ENCODE measurements around the gene ZNF385B.

ZNF385B gene

DNA sequence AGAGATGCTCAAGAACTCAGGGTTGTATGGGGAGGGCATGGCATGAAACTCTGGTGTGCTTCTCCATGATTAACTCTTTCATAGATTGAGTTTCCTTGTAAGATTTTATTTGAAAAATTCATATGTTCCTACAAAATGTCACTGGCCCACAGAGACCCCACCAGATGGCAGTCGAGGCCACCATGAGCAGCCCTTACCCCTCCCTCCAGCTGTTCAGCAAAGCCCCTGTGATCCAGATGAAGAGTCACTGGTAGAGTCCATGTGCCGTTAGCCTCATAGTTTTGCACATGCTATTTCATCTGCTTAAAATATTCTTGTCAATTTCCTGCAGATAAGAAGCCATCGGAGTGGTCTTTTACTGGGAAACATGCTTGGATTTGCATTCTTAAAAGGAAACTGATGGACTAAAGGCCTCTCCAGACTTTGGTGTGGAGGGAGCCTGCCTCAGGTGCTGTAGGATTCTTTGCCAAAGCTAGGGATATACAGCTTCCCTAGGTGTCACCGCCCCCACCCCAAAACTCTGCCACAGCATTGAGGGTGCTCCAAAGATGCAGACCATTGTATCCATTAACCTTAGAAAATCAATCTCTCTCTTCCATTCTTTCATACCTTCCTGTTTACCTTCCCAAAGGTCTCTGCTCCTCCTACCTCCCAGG, 18.8 kb downstream of the ZNF385B start:
- ChIA-PET POLR2A (no interaction called here), CTCF (interaction anchor here (0.6 to 1.6 kb wide), 9 partner anchors 8 to 234 kb away, joined by 3 to 7 read pairs (median 5); no protein-coding TSS in a partner anchor)
- Histone ChIP-seq H3K4me3 (ENCODE audit: low read depth, low read length) (no peak overlapping the region), H3K36me3 (ENCODE audit: control insufficient read depth in 2 of 2, insufficient read depth in 1 of 2, low read length in 2 of 2) (no peaks in the 10 kb centered on the region), H3K27ac (ENCODE audit: extremely low read depth, low read depth, low read length) (no peak overlapping the region), H3K4me1 (ENCODE audit: control insufficient read depth, insufficient read depth, low read length) (no peaks in the 10 kb centered on the region), H3K9me3 (ENCODE audit: control insufficient read depth, insufficient read depth, low read depth, low read length) (no peaks in the 10 kb centered on the region)
- no peak for TF ChIP-seq ZBTB8A (tag by site-specific recombination; IDR thresholded peaks at IDR 0.05)
- no peak for TF ChIP-seq ZNF791 (tag by site-specific recombination; IDR thresholded peaks at IDR 0.05)
- TF ChIP-seq ZNF654 (tag by site-specific recombination; IDR thresholded peaks at IDR 0.05; ENCODE audit: low read depth), result peak; percentile 52
- TF ChIP-seq, protein P1, sequence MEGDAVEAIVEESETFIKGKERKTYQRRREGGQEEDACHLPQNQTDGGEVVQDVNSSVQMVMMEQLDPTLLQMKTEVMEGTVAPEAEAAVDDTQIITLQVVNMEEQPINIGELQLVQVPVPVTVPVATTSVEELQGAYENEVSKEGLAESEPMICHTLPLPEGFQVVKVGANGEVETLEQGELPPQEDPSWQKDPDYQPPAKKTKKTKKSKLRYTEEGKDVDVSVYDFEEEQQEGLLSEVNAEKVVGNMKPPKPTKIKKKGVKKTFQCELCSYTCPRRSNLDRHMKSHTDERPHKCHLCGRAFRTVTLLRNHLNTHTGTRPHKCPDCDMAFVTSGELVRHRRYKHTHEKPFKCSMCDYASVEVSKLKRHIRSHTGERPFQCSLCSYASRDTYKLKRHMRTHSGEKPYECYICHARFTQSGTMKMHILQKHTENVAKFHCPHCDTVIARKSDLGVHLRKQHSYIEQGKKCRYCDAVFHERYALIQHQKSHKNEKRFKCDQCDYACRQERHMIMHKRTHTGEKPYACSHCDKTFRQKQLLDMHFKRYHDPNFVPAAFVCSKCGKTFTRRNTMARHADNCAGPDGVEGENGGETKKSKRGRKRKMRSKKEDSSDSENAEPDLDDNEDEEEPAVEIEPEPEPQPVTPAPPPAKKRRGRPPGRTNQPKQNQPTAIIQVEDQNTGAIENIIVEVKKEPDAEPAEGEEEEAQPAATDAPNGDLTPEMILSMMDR (tag by site-specific recombination; IDR thresholded peaks at IDR 0.05), result peak; percentile 64
- no peak for TF ChIP-seq HOXC10 (CRISPR knock-in tag; IDR thresholded peaks at IDR 0.05)
- TF ChIP-seq ZNF830 (tag by site-specific recombination; IDR thresholded peaks at IDR 0.05; ENCODE audit: low read depth), result no peak
- no peak for TF ChIP-seq RBAK (tag by site-specific recombination; IDR thresholded peaks at IDR 0.05)
- TF ChIP-seq, protein P2, sequence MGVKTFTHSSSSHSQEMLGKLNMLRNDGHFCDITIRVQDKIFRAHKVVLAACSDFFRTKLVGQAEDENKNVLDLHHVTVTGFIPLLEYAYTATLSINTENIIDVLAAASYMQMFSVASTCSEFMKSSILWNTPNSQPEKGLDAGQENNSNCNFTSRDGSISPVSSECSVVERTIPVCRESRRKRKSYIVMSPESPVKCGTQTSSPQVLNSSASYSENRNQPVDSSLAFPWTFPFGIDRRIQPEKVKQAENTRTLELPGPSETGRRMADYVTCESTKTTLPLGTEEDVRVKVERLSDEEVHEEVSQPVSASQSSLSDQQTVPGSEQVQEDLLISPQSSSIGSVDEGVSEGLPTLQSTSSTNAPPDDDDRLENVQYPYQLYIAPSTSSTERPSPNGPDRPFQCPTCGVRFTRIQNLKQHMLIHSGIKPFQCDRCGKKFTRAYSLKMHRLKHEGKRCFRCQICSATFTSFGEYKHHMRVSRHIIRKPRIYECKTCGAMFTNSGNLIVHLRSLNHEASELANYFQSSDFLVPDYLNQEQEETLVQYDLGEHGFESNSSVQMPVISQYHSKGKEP (tag by site-specific recombination; IDR thresholded peaks at IDR 0.05), result no peak
- no peak for TF ChIP-seq ZNF629 (tag by site-specific recombination; IDR thresholded peaks at IDR 0.05)
- no peak for TF ChIP-seq ZNF223 (tag by site-specific recombination; IDR thresholded peaks at IDR 0.05)

DNA sequence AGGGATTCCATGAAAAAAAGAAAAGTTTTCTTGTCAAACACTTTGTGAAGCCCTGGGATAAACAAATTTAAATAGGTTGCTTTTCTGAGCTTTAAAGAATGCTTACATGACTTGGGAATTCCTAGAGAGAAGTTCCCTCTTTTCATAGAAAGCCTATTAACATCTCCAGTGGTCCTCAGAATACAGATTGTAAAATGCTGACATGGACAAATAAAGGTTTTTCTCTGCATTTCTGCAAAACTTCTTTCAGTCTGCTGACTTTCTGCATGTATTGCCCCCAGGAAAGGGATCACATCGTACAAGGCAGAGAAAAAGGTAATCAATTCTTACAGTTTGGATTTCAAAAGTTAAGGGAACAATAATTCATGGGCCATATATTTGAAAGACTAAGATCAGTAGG, 20.6 kb downstream of the ZNF385B start:
- ChIA-PET POLR2A (no interaction called here), CTCF (interaction anchor here (0.7 to 2.1 kb wide), 4 partner anchors 13 to 237 kb away, joined by 3 to 6 read pairs (median 4); no protein-coding TSS in a partner anchor)
- TF ChIP-seq, protein P3, sequence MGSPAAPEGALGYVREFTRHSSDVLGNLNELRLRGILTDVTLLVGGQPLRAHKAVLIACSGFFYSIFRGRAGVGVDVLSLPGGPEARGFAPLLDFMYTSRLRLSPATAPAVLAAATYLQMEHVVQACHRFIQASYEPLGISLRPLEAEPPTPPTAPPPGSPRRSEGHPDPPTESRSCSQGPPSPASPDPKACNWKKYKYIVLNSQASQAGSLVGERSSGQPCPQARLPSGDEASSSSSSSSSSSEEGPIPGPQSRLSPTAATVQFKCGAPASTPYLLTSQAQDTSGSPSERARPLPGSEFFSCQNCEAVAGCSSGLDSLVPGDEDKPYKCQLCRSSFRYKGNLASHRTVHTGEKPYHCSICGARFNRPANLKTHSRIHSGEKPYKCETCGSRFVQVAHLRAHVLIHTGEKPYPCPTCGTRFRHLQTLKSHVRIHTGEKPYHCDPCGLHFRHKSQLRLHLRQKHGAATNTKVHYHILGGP (tag by site-specific recombination; IDR thresholded peaks at IDR 0.05), result 0 out of 2 replicates have a peak, but pooled peaks have one; percentile 9
- no peak for TF ChIP-seq ZNF404 (tag by site-specific recombination; IDR thresholded peaks at IDR 0.05)
- H3K4me1 ChIP-seq (ENCODE audit: control insufficient read depth, insufficient read depth, low read length), result 0 out of 2 replicates have a peak, but pooled peaks cover 6% of the 10 kb centered on the region
- no peaks in the 10 kb centered on the region for H3K9me3 ChIP-seq (ENCODE audit: control insufficient read depth, insufficient read depth, low read depth, low read length)
- H3K4me3 ChIP-seq (ENCODE audit: low read depth, low read length), result no peak overlapping the region
- H3K27ac ChIP-seq (ENCODE audit: extremely low read depth, low read depth, low read length), result no peak overlapping the region
- no peaks in the 10 kb centered on the region for H3K36me3 ChIP-seq (ENCODE audit: control insufficient read depth in 2 of 2, insufficient read depth in 1 of 2, low read length in 2 of 2)

DNA sequence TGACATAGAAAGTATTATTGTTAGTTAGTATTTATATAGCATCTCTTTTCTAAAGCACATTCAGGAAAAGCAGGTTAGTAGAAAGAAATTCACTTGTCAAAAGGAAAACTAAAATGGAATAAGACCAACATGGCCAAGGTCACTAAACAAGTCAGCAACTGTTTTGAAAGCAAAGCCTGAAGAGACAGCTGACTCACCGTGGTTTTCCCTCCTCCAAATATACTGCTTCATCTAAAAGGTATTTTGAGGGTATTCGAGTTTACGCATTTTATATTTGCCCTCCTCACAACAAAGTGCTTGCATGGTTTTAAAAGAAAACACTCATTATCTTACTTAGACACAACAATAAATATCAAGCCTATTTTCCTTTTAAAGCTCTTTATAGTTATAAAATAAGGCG, 24.0 kb downstream of the ZNF385B start:
- POLR2A ChIA-PET, result no interaction called here
- Histone ChIP-seq H3K4me1 (ENCODE audit: control insufficient read depth, insufficient read depth, low read length) (0 out of 2 replicates have a peak, but pooled peaks cover 6% of the 10 kb centered on the region), H3K27ac (ENCODE audit: extremely low read depth, low read depth, low read length) (no peak overlapping the region), H3K4me3 (ENCODE audit: low read depth, low read length) (no peak overlapping the region), H3K9me3 (ENCODE audit: control insufficient read depth, insufficient read depth, low read depth, low read length) (no peaks in the 10 kb centered on the region), H3K36me3 (ENCODE audit: control insufficient read depth in 2 of 2, insufficient read depth in 1 of 2, low read length in 2 of 2) (no peaks in the 10 kb centered on the region)
- CTCF ChIA-PET, result interaction anchor here (0.6 to 0.7 kb wide), 2 partner anchors 11 to 33 kb away, joined by 3 to 4 read pairs; no protein-coding TSS in a partner anchor
- TF ChIP-seq, protein P4, sequence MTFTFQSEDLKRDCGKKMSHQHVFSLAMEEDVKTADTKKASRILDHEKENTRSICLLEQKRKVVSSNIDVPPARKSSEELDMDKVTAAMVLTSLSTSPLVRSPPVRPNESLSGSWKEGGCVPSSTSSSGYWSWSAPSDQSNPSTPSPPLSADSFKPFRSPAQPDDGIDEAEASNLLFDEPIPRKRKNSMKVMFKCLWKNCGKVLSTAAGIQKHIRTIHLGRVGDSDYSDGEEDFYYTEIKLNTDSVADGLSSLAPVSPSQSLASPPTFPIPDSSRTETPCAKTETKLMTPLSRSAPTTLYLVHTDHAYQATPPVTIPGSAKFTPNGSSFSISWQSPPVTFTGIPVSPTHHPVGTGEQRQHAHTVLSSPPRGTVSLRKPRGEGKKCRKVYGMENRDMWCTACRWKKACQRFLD (tag by site-specific recombination; IDR thresholded peaks at IDR 0.05), result no peak
- TF ChIP-seq ZNF132 (tag by site-specific recombination; IDR thresholded peaks at IDR 0.05; ENCODE audit: borderline replicate concordance), result no peak
- TF ChIP-seq KLF9 (tag by site-specific recombination; IDR thresholded peaks at IDR 0.05; ENCODE audit: low read depth), result no peak
- TF ChIP-seq, protein P5, sequence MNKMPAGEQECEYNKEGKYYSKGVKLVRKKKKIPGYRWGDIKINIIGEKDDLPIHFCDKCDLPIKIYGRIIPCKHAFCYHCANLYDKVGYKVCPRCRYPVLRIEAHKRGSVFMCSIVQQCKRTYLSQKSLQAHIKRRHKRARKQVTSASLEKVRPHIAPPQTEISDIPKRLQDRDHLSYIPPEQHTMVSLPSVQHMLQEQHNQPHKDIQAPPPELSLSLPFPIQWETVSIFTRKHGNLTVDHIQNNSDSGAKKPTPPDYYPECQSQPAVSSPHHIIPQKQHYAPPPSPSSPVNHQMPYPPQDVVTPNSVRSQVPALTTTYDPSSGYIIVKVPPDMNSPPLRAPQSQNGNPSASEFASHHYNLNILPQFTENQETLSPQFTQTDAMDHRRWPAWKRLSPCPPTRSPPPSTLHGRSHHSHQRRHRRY (tag by site-specific recombination; IDR thresholded peaks at IDR 0.05), result no peak
- TF ChIP-seq ZNF777 (tag by site-specific recombination; IDR thresholded peaks at IDR 0.05; ENCODE audit: borderline replicate concordance), result no peak
- TF ChIP-seq ZNF623 (tag by site-specific recombination; IDR thresholded peaks at IDR 0.05), result no peak
- TF ChIP-seq ZNF843 (tag by site-specific recombination; IDR thresholded peaks at IDR 0.05), result no peak
- TF ChIP-seq ZFP69B (tag by site-specific recombination; IDR thresholded peaks at IDR 0.05), result no peak
- TF ChIP-seq ZNF48 (tag by site-specific recombination; IDR thresholded peaks at IDR 0.05), result no peak
- no peak for TF ChIP-seq ZNF792 (tag by site-specific recombination; IDR thresholded peaks at IDR 0.05)
- no peak for TF ChIP-seq ZNF776 (tag by site-specific recombination; IDR thresholded peaks at IDR 0.05; ENCODE audit: borderline replicate concordance)
- TF ChIP-seq ZNF654 (tag by site-specific recombination; IDR thresholded peaks at IDR 0.05; ENCODE audit: low read depth), result no peak
- no peak for TF ChIP-seq ZNF529 (tag by site-specific recombination; IDR thresholded peaks at IDR 0.05; ENCODE audit: insufficient replicate concordance)
- no peak for TF ChIP-seq ZNF423 (tag by site-specific recombination; IDR thresholded peaks at IDR 0.05)
